ENCODE data around the gene PHF12.
"Not testable (repeated sequence)": the region's sequence is repeated elsewhere in the genome, so short reads cannot be mapped to it uniquely, and the experiment has no call there.

The PHF12 gene

GRCh38 chr17:28929787-28930186, 21.5 kb downstream of the PHF12 start:
- DNase-seq (ENCODE audit: low read depth), result no peak

- no peak for DNase-seq (ENCODE audit: low read depth)
Measured at GRCh38 chr17:28928061-28928460, 23.3 kb downstream of the PHF12 start.

- no peak for DNase-seq (ENCODE audit: low read depth)
Measured at GRCh38 chr17:28926786-28927185, 24.5 kb downstream of the PHF12 start.

GRCh38 chr17:28926366-28926765, 25.0 kb downstream of the PHF12 start:
- DNase-seq (ENCODE audit: low read depth), result no peak

- no peak for DNase-seq (ENCODE audit: low read depth)
Measured at GRCh38 chr17:28925912-28926365, 25.4 kb downstream of the PHF12 start.

GRCh38 chr17:28920201-28920600, 31.1 kb downstream of the PHF12 start:
- no peak for DNase-seq (ENCODE audit: low read depth)

GRCh38 chr17:28918295-28918694, 33.0 kb downstream of the PHF12 start:
- no peak for DNase-seq (ENCODE audit: low read depth)

GRCh38 chr17:28917465-28917864, 33.9 kb downstream of the PHF12 start:
- no peak for DNase-seq (ENCODE audit: low read depth)

- no peak for DNase-seq (ENCODE audit: low read depth)
Measured at GRCh38 chr17:28917029-28917428, 34.3 kb downstream of the PHF12 start.

- no peak for DNase-seq (ENCODE audit: low read depth)
Measured at GRCh38 chr17:28916302-28916934, 34.9 kb downstream of the PHF12 start.

GRCh38 chr17:28912938-28913333, 38.4 kb downstream of the PHF12 start:
- no peak for DNase-seq (ENCODE audit: low read depth)

- DNase-seq (ENCODE audit: low read depth), result no peak
Measured at GRCh38 chr17:28912281-28912937, 38.9 kb downstream of the PHF12 start.

- DNase-seq (ENCODE audit: low read depth), result no peak
Measured at GRCh38 chr17:28911411-28912045, 39.8 kb downstream of the PHF12 start.

GRCh38 chr17:28910534-28910933, 40.8 kb downstream of the PHF12 start:
- no peak for DNase-seq (ENCODE audit: low read depth)

GRCh38 chr17:28908640-28909167, 42.6 kb downstream of the PHF12 start:
- no peak for DNase-seq (ENCODE audit: low read depth)

GRCh38 chr17:28907709-28908475, 43.4 kb downstream of the PHF12 start:
- no peak for DNase-seq (ENCODE audit: low read depth)

GRCh38 chr17:28906706-28907438, 44.4 kb downstream of the PHF12 start:
- no peak for DNase-seq (ENCODE audit: low read depth)

- no peak for DNase-seq (ENCODE audit: low read depth)
Measured at GRCh38 chr17:28906276-28906675, 45.0 kb downstream of the PHF12 start.

- no peak for DNase-seq (ENCODE audit: low read depth)
Measured at GRCh38 chr17:28904800-28905199, 46.5 kb downstream of the PHF12 start.

GRCh38 chr17:28903546-28903841, 47.8 kb downstream of the PHF12 start:
- not testable (repeated sequence) for DNase-seq (ENCODE audit: low read depth)

- peak; percentile 86 for DNase-seq (ENCODE audit: low read depth)
Measured at GRCh38 chr17:28902819-28903545, 48.3 kb downstream of the PHF12 start, which contains the start of gene DHRS13. DHRS13 (minus strand) TSS chr17:28903079; CDS start chr17:28902944, 135 bp downstream.
